Panc1 (cell line): ENCODE measurements around the gene MTHFSD.

Source experiments
- CTCF ChIP-seq: fragments of 450-650 bp; IDR thresholded peaks from 2 replicates; pipeline ENCODE4 v1.5.1; 2017; ENCODE audit warnings: mild to moderate bottlenecking
- POLR2AphosphoS5 ChIP-seq: IDR thresholded peaks from 2 replicates; pipeline ENCODE4 v1.6.1; 2012; ENCODE audit warnings: mild to moderate bottlenecking, low read depth, low read length, moderate library complexity

- TF ChIP-seq CTCF, result no peak
- no peak for TF ChIP-seq POLR2AphosphoS5
Observed at GRCh38 chr16:86510465-86511261, 44.4 kb downstream of the MTHFSD start, which contains the start of gene FOXF1.
